ENCODE measurements around the gene ATIC.

Gene ATIC

GRCh38 chr2:215376103-215376780, 64.4 kb downstream of the ATIC start:
- no peak for DNase-seq (ENCODE audit: low read depth in 2 of 2)

- no peak for DNase-seq (ENCODE audit: low read depth in 2 of 2)
These were observed 65.4 kb downstream of the ATIC start for GRCh38 chr2:215377283-215377682.

DNA sequence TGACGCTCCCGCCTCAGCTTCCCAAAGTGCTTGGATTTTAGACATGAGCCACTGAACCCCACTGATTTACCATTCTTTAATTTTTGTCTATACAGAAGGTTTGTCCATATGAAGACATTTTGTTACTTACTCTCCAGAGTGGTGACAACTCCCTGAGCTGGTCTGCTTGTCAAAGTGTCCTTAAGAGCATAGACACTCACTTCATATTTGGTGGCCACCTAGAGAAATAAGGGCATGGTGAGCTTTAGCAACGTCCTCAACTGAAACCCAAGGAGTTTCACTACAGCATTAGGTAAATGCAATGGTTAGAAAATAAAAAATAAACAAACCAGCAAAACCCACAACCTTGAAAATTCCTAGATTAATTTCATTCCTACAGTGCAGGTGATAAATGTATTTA, 66.2 kb downstream of the ATIC start:
- no peak for DNase-seq (ENCODE audit: low read depth in 2 of 2)

- DNase-seq (ENCODE audit: low read depth in 2 of 2) = no peak
These were observed 67.2 kb downstream of the ATIC start for GRCh38 chr2:215379039-215379438.

DNA sequence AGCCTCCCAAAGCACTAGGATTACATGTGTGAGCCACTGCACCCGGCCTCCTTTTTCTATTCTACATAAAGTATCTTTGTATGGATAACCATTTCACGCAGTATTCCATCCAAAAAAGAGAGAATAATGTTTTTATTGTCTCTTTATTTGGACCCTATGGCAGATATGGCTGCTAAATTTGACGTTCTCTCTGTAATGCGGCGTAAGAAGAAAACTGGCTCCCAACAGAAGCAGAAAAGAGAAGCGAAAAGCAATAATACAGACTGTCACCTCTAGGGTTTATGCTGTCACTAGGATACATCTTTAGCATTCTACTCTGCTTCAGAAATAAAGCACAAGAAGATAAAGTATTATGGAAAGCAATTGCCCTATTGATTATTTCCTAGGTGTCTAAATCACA, 68.1 kb downstream of the ATIC start:
- DNase-seq (ENCODE audit: low read depth in 2 of 2) = no peak

DNA sequence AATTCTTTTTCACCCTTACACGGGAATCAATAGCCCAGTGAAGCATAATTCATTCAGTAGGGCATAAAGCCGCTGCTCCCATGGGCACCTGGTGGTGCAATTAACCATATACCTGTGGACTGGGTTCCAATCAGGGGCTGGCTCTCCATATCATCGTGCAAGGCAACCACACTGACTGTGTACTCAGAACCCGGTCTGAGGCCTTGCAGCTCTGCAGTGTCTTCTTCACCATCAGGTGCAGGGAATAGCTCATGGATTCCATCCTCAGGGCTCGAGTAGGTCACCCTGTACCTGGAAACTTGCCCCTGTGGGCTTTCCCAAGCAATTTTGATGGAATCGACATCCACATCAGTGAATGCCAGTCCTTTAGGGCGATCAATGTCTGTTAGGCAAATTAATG, 68.8 kb downstream of the ATIC start:
- no peak for DNase-seq (ENCODE audit: low read depth in 2 of 2)

DNA sequence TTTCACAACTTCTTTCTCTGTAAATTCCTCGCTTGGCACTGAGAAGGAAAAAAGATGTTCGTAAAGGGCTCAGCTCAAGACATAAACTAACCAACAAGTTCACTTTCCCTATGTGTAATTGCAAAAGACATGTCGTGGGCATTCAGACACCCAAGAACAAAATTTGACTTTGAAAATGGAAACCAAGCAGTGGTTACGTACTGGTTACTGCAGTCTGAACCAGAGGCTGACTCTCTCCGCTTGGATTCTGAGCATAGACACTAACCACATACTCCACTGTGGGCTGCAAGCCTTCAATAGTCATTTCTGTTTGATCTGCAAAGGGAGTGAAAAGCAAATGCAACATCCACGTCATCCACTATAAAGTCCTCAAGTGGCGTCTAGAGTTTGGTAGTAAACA, 70.2 kb downstream of the ATIC start:
- no peak for DNase-seq (ENCODE audit: low read depth in 2 of 2)

GRCh38 chr2:215382480-215382879, 70.6 kb downstream of the ATIC start:
- DNase-seq (ENCODE audit: low read depth in 2 of 2) = no peak

- no peak for DNase-seq (ENCODE audit: low read depth in 2 of 2)
These were observed 71.9 kb downstream of the ATIC start for GRCh38 chr2:215383652-215384279.

DNA sequence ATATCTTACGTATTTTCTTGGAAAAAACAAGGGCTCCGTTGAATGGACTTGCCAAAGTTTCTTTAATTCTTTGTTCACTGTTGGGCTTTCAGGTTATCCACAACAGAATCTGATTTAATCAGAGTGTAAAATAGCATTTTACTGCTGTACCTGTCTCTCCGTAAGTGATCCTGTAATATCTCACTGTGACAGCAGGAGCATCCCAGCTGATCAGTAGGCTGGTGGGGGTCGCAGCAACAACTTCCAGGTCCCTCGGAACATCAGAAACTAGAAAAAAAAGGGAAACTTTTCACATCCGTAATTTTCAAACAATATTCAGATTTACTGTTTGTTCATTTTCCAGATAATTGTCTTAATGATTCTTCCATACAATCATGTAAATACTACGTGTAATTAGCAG, 72.9 kb downstream of the ATIC start:
- no peak for DNase-seq (ENCODE audit: low read depth in 2 of 2)

DNA sequence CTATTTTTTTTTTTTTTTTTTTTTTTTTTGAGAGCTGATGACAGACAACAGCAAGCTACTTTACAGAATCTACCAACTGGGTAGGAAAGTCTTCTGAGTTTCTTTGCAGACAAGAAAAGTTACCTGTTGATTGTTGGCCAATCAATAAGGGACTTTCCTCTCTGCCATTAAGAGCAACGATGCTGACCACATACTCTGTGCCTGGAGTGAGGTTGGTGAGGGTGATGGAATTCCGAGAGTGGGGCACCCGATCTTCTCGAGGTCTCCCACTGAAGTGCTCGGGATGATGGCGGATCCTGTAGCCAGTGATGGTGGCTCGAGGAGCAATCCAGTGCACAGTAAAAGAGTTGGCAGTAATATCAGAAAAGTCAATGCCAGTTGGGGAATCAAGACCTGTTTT, 74.7 kb downstream of the ATIC start:
- DNase-seq (ENCODE audit: low read depth in 2 of 2) = no peak

- DNase-seq (ENCODE audit: low read depth in 2 of 2) = no peak
These were observed 76.3 kb downstream of the ATIC start for GRCh38 chr2:215388002-215388728.

GRCh38 chr2:215390550-215390913, 78.7 kb downstream of the ATIC start:
- DNase-seq (ENCODE audit: low read depth in 2 of 2) = no peak

DNA sequence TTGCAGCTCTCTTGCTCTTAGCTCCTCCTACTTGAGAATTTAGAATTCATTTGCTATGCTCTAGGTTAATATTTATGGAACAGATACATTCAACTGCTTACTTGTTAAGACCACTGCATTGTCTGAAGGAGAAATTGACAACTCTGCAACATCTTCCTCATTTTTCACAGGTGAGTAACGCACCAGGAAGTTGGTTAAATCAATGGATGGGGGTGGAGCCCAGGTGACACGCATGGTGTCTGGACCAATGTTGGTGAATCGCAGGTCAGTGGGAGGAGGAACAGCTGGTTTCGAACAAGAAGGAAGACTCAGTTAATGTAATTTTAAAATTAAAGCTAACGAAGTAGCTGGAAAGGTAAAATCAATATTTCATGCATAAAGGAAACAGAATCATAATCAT, 79.7 kb downstream of the ATIC start:
- no peak for DNase-seq (ENCODE audit: low read depth in 2 of 2)

GRCh38 chr2:215392164-215392563, 80.3 kb downstream of the ATIC start:
- DNase-seq (ENCODE audit: low read depth in 2 of 2) = no peak

- DNase-seq (ENCODE audit: low read depth in 2 of 2) = no peak
These were observed 80.9 kb downstream of the ATIC start for GRCh38 chr2:215392687-215393270.

DNA sequence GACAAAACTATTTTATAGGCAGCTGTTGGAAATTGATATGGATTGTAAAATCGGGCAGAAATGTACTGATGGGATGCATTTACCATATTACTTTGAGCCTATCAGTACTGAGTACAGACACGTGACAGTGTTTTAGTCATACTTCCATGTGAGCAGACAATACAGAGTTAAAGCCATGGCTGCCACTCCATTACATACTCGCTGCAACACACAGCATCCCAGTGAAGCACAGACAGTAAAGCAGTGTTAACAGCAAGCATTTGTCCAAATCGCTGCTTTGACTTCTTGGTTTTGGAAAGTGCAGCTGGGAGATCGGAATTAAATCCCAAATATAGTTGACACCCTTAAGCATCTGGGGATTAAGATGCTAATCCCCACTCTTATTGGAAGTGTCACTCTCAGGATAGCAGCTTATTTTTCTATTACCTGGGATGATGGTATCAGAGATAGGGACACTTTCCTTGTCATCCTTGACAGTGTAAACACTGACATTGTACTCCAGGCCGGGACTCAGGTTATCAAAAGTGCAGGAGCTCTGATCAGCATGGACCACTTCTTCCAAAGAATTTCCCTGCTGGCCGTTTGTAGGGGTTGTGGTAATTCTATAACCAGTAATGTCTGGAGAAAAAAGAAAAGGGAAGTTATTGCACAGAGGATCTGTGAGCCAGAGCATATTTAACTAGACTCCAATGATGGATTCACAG, 82.4 kb downstream of the ATIC start:
- no peak for DNase-seq (ENCODE audit: low read depth in 2 of 2)

DNA sequence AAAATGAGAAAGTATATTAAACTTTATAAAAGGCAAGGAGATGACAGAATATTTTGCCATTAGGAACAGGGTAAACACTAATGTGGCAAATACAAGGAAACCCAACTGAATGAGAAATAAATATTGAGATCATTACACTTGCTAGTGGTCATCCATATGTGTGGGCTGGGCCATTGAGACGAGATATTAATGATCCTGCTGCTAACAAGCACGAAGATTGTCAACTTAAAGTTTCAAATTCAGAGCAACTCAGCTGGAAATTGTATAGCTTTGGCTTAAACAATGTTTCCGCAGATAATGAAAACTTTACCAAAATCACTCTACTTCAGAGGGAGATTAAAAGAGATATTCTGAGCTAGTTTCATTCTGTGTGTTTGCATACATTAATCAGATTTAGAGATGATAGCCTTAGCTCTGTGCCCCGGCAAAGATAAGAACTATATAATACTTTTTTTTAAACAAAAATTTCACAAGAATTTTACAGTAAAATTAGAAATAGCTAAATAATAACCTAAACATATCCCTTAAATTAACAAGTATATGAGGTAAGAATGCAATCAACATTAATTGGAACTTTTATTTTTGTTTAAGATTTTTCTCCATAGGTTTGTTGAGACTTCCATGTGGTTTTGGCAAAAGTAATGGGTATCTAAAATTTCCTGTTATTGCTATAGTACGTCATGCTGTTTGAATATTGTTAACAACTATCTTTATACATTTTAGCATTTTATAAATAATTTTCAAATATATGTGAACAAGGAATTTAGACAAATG, 84.0 kb downstream of the ATIC start:
- DNase-seq (ENCODE audit: low read depth in 2 of 2) = no peak

- DNase-seq (ENCODE audit: low read depth in 2 of 2) = no peak
These were observed 84.9 kb downstream of the ATIC start for GRCh38 chr2:215396595-215397313.

- DNase-seq (ENCODE audit: low read depth in 2 of 2) = no peak
These were observed 85.9 kb downstream of the ATIC start for GRCh38 chr2:215397632-215398341.

All from stimulated activated CD4-positive, alpha-beta T cell treated with anti-CD3 and anti-CD28 coated beads, Interleukin-1b, Interleukin-23, amount 100 ng/mL, for 1 hour (primary cell).